ENCODE data around the gene CST9. TPM values are rescaled to one million over a fixed set of nuclear protein-coding genes. Genes with fewer than 3 reads are reported as not detected.

Gene CST9
- total and polyA plus RNA-seq, 2 of the 13 experiments (the other 11 are each of a cell fraction or from before 2014, with no cell fraction given): 0.07 TPM; not detected in 1

DNA sequence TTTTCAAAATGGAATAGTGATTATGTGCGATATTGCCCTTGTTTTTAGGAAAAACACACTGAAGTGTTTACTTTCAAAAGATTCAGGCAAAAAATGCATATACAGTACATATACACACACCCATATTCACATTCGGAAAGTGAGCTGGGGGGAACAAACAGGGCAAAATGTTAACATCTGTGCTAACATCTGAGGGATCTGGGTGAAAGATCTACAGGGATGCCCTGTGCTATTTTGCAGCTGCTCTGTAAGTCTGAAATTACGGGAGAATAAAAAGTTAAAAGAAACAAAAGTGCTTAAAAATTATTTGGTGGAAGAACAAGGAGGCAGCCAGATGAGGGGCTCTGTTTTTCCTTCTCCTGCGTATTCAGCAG is 31.2 kb upstream of the CST9 start (continued):
- TF ChIP-seq ZNF3 (CRISPR knock-in tag; IDR thresholded peaks at IDR 0.05) (0 out of 2 replicates have a peak, but pooled peaks have one; percentile 7), ZNF567 (CRISPR knock-in tag; IDR thresholded peaks at IDR 0.05; ENCODE audit: borderline replicate concordance) (no peak)

DNA sequence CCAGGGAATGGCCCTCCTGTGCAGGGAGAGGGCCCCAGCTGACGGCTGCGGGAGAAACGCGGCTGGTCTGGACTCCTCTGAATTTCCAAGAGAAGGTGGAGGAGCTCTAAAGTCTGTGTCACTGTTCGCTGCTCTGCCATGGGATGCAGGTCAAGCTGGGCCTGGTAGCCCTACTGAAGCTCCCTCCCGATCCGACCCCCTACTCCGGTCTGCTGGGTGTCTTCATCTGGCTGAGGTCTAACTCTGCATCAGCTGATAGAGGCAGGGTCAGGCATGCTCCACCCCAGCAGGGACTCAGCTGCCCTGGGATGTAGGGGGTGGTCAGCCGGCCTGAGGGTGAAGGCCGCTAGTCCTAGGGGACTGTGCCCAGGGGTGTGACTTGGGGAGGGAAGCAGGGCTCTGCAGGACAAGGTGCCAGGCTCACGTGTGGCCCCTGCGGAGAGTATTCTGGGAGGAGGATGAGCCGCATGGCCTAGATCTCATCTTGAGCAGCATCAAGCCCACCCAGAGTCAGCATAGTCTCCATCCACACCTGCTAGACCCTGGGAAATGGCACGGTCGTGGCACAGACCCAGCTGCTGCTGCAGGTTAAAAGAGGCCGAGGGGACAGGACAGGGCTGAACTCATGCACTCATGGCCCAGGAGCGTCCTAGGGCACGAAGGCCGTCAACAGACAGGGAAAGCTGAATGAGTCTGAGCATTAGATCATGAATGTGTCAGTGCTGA is 30.6 kb upstream of the CST9 start:
- H3K4me2 ChIP-seq (ENCODE audit: low read depth, low read length): peak overlapping the region; percentile 94
- FAIRE-seq (peak; percentile 18), DNase-seq (ENCODE audit: low spot score) (no peak), ATAC-seq (peak; percentile 3; the same call in 1 of the 3 replicates)
- 14% methylated on average over 19 of the region's 19 CpGs for WGBS (ENCODE audit: low lambda C conversion rate)
- no peak overlapping the region for H2AFZ ChIP-seq (ENCODE audit: low read length)
- no peaks in the 10 kb centered on the region for H3K9me3 ChIP-seq (ENCODE audit: low read length)
- H3K79me2 ChIP-seq (ENCODE audit: insufficient read depth, low read length): peaks cover 29% of the 10 kb centered on the region
- ChIA-PET CTCF (ENCODE audit: low intra/inter-chr PET ratio, low total read pairs) (interaction anchor here (0.9 kb wide), 1 partner anchor 32 kb away, joined by 3 read pairs; no protein-coding TSS in a partner anchor), POLR2A (interaction anchor here (0.8 to 18.0 kb wide), 15 partner anchors 7 to 286 kb away, joined by 3 to 543 read pairs (median 11); partner anchors contain the start of genes GZF1, NAPB and NXT1)
- H3K27me3 ChIP-seq (ENCODE audit: control insufficient read depth in 1 of 2, insufficient read depth in 2 of 2, low read length in 2 of 2): no peaks in the 10 kb centered on the region; a peak in 1 of 5 replicates
- peak overlapping the region; percentile 91 for H3K27ac ChIP-seq (ENCODE audit: extremely low read length, insufficient read depth, low read length)
- H3K36me3 ChIP-seq (replicated peaks in 1 of 2; ENCODE audit: control insufficient read depth in 1 of 2, insufficient read depth in 2 of 2, low read length in 2 of 2): peaks cover 12 to 20% of the 10 kb centered on the region in 2 experiments
- in situ Hi-C loops (cut with HindIII; ENCODE audit: extremely low pct_ligation_motif_present, low pct_unique_long_range_greater_than_20kb) (loop anchor here (10.0 kb wide), 1 partner anchor 1062 kb away; no protein-coding TSS in a partner anchor), intact Hi-C loops (cut with micrococcal nuclease; ENCODE audit: unreplicated experiment) (no loop called here)
- H3K9ac ChIP-seq (ENCODE audit: insufficient read depth, low read depth, low read length): peak overlapping the region; percentile 97
- peaks cover 15% of the 10 kb centered on the region; the same call in 1 of the 2 replicates for H4K20me1 ChIP-seq (ENCODE audit: insufficient read depth, low read length)
- peak overlapping the region; percentile 80 to 93 (median 88) for H3K4me3 ChIP-seq (replicated peaks in 1 of 3; ENCODE audit: insufficient read depth in 1 of 3, low read depth in 2 of 3, low read length in 3 of 3)
- TSS peak; percentile 66 for BruUV-seq (replicated peaks)
- H3K4me1 ChIP-seq (ENCODE audit: insufficient read depth, low read length): peaks cover 87% of the 10 kb centered on the region
- TF ChIP-seq HHEX (CRISPR knock-in tag; IDR thresholded peaks at IDR 0.05) (0 out of 2 replicates have a peak, but pooled peaks have one; percentile 24), ZBTB7A (CRISPR knock-in tag; IDR thresholded peaks at IDR 0.05) (no peak), NR2F1 (CRISPR knock-in tag; IDR thresholded peaks at IDR 0.05) (no peak), ZNF350 (CRISPR knock-in tag; IDR thresholded peaks at IDR 0.05; ENCODE audit: borderline replicate concordance, low read depth) (peak; percentile 76; the same call in 1 of the 2 replicates), CC2D1A (CRISPR knock-in tag; IDR thresholded peaks at IDR 0.05) (peak; percentile 69; the same call in 1 of the 2 replicates), ZFX (CRISPR knock-in tag; IDR thresholded peaks at IDR 0.05; ENCODE audit: low read depth) (peak; percentile 60)
- TF ChIP-seq, protein P1, sequence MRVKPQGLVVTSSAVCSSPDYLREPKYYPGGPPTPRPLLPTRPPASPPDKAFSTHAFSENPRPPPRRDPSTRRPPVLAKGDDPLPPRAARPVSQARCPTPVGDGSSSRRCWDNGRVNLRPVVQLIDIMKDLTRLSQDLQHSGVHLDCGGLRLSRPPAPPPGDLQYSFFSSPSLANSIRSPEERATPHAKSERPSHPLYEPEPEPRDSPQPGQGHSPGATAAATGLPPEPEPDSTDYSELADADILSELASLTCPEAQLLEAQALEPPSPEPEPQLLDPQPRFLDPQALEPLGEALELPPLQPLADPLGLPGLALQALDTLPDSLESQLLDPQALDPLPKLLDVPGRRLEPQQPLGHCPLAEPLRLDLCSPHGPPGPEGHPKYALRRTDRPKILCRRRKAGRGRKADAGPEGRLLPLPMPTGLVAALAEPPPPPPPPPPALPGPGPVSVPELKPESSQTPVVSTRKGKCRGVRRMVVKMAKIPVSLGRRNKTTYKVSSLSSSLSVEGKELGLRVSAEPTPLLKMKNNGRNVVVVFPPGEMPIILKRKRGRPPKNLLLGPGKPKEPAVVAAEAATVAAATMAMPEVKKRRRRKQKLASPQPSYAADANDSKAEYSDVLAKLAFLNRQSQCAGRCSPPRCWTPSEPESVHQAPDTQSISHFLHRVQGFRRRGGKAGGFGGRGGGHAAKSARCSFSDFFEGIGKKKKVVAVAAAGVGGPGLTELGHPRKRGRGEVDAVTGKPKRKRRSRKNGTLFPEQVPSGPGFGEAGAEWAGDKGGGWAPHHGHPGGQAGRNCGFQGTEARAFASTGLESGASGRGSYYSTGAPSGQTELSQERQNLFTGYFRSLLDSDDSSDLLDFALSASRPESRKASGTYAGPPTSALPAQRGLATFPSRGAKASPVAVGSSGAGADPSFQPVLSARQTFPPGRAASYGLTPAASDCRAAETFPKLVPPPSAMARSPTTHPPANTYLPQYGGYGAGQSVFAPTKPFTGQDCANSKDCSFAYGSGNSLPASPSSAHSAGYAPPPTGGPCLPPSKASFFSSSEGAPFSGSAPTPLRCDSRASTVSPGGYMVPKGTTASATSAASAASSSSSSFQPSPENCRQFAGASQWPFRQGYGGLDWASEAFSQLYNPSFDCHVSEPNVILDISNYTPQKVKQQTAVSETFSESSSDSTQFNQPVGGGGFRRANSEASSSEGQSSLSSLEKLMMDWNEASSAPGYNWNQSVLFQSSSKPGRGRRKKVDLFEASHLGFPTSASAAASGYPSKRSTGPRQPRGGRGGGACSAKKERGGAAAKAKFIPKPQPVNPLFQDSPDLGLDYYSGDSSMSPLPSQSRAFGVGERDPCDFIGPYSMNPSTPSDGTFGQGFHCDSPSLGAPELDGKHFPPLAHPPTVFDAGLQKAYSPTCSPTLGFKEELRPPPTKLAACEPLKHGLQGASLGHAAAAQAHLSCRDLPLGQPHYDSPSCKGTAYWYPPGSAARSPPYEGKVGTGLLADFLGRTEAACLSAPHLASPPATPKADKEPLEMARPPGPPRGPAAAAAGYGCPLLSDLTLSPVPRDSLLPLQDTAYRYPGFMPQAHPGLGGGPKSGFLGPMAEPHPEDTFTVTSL (CRISPR knock-in tag; IDR thresholded peaks at IDR 0.05; ENCODE audit: borderline replicate concordance): 0 out of 2 replicates have a peak, but pooled peaks have one; percentile 27
- TF ChIP-seq, protein P2, sequence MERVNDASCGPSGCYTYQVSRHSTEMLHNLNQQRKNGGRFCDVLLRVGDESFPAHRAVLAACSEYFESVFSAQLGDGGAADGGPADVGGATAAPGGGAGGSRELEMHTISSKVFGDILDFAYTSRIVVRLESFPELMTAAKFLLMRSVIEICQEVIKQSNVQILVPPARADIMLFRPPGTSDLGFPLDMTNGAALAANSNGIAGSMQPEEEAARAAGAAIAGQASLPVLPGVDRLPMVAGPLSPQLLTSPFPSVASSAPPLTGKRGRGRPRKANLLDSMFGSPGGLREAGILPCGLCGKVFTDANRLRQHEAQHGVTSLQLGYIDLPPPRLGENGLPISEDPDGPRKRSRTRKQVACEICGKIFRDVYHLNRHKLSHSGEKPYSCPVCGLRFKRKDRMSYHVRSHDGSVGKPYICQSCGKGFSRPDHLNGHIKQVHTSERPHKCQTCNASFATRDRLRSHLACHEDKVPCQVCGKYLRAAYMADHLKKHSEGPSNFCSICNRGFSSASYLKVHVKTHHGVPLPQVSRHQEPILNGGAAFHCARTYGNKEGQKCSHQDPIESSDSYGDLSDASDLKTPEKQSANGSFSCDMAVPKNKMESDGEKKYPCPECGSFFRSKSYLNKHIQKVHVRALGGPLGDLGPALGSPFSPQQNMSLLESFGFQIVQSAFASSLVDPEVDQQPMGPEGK (CRISPR knock-in tag; IDR thresholded peaks at IDR 0.05): 0 out of 2 replicates have a peak, but pooled peaks have one; percentile 8
- TF ChIP-seq, protein P3, sequence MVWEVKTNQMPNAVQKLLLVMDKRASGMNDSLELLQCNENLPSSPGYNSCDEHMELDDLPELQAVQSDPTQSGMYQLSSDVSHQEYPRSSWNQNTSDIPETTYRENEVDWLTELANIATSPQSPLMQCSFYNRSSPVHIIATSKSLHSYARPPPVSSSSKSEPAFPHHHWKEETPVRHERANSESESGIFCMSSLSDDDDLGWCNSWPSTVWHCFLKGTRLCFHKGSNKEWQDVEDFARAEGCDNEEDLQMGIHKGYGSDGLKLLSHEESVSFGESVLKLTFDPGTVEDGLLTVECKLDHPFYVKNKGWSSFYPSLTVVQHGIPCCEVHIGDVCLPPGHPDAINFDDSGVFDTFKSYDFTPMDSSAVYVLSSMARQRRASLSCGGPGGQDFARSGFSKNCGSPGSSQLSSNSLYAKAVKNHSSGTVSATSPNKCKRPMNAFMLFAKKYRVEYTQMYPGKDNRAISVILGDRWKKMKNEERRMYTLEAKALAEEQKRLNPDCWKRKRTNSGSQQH (CRISPR knock-in tag; IDR thresholded peaks at IDR 0.05; ENCODE audit: low read depth): 0 out of 2 replicates have a peak, but pooled peaks have one; percentile 39

Data from HepG2 (cell line).